Activated CD8-positive, alpha-beta T cell treated with anti-CD3 and anti-CD28 coated beads for 36 hours (primary cell): ENCODE data around the gene CDC73. TPM values are rescaled to one million over a fixed set of nuclear protein-coding genes. Genes with fewer than 3 reads are reported as not detected.

Experiments
- ATAC-seq: fragments of 200-7000 bp; cut with Tn5 transposase; one replicate; pipeline ENCODE4 v1.10.0; 2021; ENCODE audit warnings: mild to moderate bottlenecking, moderate library complexity
- CTCF ChIA-PET: fragments of 350-600 bp; sonication (Branson Sonifier 250); formaldehyde crosslinking; loops from one replicate; lab custom pipeline; 2021; ENCODE audit warnings: antibody characterized with exemption; lab: Charles Lee
- POLR2A ChIA-PET: fragments of 350-600 bp; sonication (Branson Sonifier 250); formaldehyde crosslinking; loops from one replicate; lab custom pipeline; 2021; ENCODE audit warnings: antibody characterized with exemption; lab: Charles Lee
- DNase-seq: peaks from one replicate; pipeline ENCODE4 v3.0.0-alpha.2; 2020
- H3K27ac Mint-ChIP-seq: one replicate; pipeline ENCODE4 v1.8.0; 2021; ENCODE audit warnings: mild to moderate bottlenecking, mixed read lengths
- H3K27me3 Mint-ChIP-seq: one replicate; pipeline ENCODE4 v1.8.0; 2021; ENCODE audit warnings: mixed read lengths
- H3K36me3 Mint-ChIP-seq: one replicate; pipeline ENCODE4 v1.8.0; 2021; ENCODE audit warnings: low read depth, mixed read lengths
- H3K4me1 Mint-ChIP-seq: one replicate; pipeline ENCODE4 v1.8.0; 2021; ENCODE audit warnings: low read depth, mixed read lengths
- H3K4me3 Mint-ChIP-seq: one replicate; pipeline ENCODE4 v1.8.0; 2021; ENCODE audit warnings: mild to moderate bottlenecking, moderate library complexity, mixed read lengths
- H3K9me3 Mint-ChIP-seq: one replicate; pipeline ENCODE4 v1.8.0; 2021; ENCODE audit warnings: mixed read lengths
- intact Hi-C: fragments of 100-400 bp; cut with micrococcal nuclease; formaldehyde crosslinking; loops from one replicate; pipeline ENCODE4 v1.10.0; 2022
- total RNA-seq, 2 experiments: library from RNA; stranded (reverse); gene quantifications; one replicate each; pipeline ENCODE4 v1.2.3, GENCODE V29; 2021
- TF ChIP-seq, protein P1 (sequence below): fragments of 200-600 bp; IDR thresholded peaks from one replicate; pipeline ENCODE4 v1.8.0; 2022; ENCODE audit warnings: antibody characterized with exemption, mild to moderate bottlenecking

Gene CDC73
- total RNA-seq, 2 experiments from 2014 or later: 45.1 to 50.2 TPM

DNA sequence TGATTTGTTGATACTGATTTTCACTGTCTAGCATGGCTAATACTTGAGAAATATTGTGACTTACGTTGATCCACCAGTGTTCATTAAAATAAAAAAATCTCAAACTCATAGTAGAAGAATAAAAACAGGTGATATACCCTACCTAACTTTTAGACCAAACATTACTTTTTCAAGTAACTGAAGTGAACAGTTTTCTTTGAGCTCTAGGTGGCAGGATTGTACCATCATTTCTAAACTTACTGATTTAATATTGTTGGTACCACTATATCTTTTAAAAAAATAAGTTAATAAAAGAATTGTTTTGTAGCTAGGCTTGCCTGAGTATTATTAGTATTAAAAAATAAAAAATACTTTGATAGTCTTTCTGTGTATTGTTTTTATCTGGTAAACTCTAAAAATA lies 21.5 kb downstream of the CDC73 start:
- no peaks in the 10 kb centered on the region for H3K27me3 Mint-ChIP-seq
- ATAC-seq (no peak), DNase-seq (no peak)
- intact Hi-C loops: no loop called here
- H3K4me3 Mint-ChIP-seq: no peak overlapping the region
- peaks cover 19% of the 10 kb centered on the region for H3K4me1 Mint-ChIP-seq
- no peak overlapping the region for H3K27ac Mint-ChIP-seq
- ChIA-PET CTCF (interaction anchor here (1.3 to 1.6 kb wide), 3 partner anchors 9 to 1334 kb away, joined by 3 to 4 read pairs (median 4); partner anchors contain the start of gene CDC73), POLR2A (no interaction called here)
- H3K9me3 Mint-ChIP-seq: no peaks in the 10 kb centered on the region
- H3K36me3 Mint-ChIP-seq: peaks cover 36% of the 10 kb centered on the region
- TF ChIP-seq, protein P1, sequence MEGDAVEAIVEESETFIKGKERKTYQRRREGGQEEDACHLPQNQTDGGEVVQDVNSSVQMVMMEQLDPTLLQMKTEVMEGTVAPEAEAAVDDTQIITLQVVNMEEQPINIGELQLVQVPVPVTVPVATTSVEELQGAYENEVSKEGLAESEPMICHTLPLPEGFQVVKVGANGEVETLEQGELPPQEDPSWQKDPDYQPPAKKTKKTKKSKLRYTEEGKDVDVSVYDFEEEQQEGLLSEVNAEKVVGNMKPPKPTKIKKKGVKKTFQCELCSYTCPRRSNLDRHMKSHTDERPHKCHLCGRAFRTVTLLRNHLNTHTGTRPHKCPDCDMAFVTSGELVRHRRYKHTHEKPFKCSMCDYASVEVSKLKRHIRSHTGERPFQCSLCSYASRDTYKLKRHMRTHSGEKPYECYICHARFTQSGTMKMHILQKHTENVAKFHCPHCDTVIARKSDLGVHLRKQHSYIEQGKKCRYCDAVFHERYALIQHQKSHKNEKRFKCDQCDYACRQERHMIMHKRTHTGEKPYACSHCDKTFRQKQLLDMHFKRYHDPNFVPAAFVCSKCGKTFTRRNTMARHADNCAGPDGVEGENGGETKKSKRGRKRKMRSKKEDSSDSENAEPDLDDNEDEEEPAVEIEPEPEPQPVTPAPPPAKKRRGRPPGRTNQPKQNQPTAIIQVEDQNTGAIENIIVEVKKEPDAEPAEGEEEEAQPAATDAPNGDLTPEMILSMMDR: peak; percentile 39

DNA sequence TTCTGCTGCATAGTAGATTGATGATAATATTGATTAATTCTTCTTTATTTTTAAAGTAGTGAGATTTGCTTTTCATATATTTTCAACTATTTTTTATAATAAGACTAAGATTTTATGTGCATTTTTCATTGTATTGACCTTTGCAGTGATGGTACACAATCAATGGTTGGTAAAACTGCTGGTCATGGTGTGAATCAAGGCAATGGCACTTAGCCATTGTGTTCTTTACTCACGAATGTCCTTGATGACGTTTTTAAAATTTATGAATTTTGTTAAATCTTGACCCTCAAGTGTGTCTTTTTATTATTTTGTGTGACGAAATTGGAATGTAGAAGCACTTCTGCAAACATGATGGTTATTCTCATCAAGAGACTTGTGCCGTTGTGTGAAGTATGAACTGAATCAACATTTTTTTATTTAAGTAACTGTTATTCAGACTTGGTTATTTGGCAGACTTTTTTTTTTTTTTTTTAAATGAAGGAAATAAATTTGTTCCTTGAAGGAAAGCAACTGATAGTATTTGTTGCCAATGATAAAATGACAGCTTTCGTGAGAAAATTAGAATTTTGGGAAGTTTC lies 22.6 kb downstream of the CDC73 start:
- H3K4me3 Mint-ChIP-seq: no peak overlapping the region
- TF ChIP-seq, protein P1: no peak
- POLR2A ChIA-PET: no interaction called here
- DNase-seq: no peak
- no peak for ATAC-seq
- no peaks in the 10 kb centered on the region for H3K27me3 Mint-ChIP-seq
- H3K9me3 Mint-ChIP-seq: no peaks in the 10 kb centered on the region
- H3K36me3 Mint-ChIP-seq: peaks cover 34% of the 10 kb centered on the region
- CTCF ChIA-PET: interaction anchor here (1.4 kb wide), 1 partner anchor 1333 kb away, joined by 3 read pairs; no protein-coding TSS in a partner anchor
- H3K4me1 Mint-ChIP-seq: peaks cover 18% of the 10 kb centered on the region
- H3K27ac Mint-ChIP-seq: no peak overlapping the region
- intact Hi-C loops: no loop called here

DNA sequence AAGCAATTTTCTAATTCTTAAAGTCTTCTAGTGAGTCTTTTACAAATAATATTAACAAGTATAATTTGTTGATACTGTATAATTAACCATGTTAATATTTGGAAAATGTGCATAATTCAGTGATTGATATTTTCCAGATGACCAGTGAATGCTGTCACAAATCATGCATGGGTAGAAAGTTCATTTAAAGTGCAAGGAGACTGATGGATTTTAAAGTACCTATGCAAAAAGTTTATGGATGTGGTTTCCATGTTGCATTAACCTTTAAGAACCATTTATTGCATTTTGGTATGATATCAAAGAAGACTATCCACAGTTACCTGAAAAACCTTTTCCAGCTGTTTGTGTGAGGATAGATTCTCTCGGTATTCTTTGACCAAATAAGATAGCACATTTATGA lies 23.2 kb downstream of the CDC73 start:
- POLR2A ChIA-PET: no interaction called here
- intact Hi-C loops: no loop called here
- H3K27ac Mint-ChIP-seq: no peak overlapping the region

DNA sequence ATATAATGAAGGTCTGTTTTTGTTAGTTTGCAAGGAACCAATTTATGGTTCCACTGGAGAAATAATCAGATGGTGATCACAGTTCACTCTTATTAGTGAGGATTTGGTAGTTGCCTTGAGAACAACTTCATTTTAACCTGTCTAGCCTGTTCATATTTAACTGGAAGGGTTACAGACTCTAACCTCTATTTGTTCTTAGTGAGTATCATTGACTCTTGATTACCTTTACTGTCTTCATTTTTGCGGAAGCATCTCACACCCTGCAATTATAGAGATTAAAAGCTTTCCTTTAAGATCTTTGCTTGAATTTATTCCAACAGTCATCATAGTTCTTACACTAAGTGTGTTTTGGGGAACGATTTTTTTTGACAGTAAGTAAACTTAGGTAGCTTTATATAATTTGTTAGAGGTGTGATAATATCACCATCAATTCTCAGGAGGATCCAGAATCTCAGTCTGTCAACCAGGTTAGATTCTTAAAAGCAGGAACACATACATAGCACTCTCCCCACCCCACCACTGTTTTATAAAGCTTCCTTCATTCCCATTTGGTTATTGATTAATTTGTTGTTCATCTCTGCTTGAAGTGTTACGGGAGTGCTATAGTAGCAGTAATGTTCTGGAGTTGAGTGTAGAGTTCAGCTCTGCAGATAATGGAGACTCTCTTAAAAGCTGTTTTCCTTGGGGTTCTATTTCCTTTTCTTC lies 34.4 kb downstream of the CDC73 start:
- no peaks in the 10 kb centered on the region for H3K9me3 Mint-ChIP-seq
- H3K4me3 Mint-ChIP-seq: no peak overlapping the region
- H3K36me3 Mint-ChIP-seq: peaks cover 24% of the 10 kb centered on the region
- no peaks in the 10 kb centered on the region for H3K27me3 Mint-ChIP-seq
- ChIA-PET POLR2A (no interaction called here), CTCF (interaction anchor here (1.1 kb wide), 1 partner anchor 27 kb away, joined by 3 read pairs; no protein-coding TSS in a partner anchor)
- ATAC-seq: no peak
- TF ChIP-seq, protein P1: no peak
- intact Hi-C loops: no loop called here
- no peak overlapping the region for H3K27ac Mint-ChIP-seq
- peaks cover 29% of the 10 kb centered on the region for H3K4me1 Mint-ChIP-seq
- DNase-seq: no peak

More for the DNA sequence above, 23.2 kb downstream of the CDC73 start:
- Mint-ChIP-seq H3K4me1 (peaks cover 15% of the 10 kb centered on the region), H3K4me3 (no peak overlapping the region), H3K36me3 (peaks cover 29% of the 10 kb centered on the region), H3K27me3 (no peaks in the 10 kb centered on the region), H3K9me3 (no peaks in the 10 kb centered on the region)
- CTCF ChIA-PET: no interaction called here
- DNase-seq (no peak), ATAC-seq (no peak)
- TF ChIP-seq, protein P1: no peak

DNA sequence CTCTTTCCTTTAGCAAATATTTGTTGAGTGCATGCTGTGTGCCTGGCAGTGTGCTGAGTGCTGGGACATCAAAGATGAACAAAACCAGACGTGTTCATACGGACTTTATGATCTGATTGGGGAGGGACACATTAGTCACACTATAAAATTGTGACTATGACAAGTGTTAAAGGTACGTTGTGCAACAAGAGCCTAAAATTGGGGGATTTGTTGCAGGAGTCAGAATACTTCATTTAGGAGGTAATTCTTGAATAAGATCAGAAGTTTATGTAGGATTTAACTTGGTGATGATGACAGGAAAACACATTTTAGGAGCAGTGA lies 35.0 kb downstream of the CDC73 start:
- CTCF ChIA-PET: interaction anchor here (1.1 kb wide), 1 partner anchor 27 kb away, joined by 3 read pairs; no protein-coding TSS in a partner anchor
- H3K27me3 Mint-ChIP-seq: no peaks in the 10 kb centered on the region
- no peak for ATAC-seq
- DNase-seq: no peak
- H3K4me1 Mint-ChIP-seq: peaks cover 29% of the 10 kb centered on the region
- no peak overlapping the region for H3K27ac Mint-ChIP-seq
- H3K9me3 Mint-ChIP-seq: no peaks in the 10 kb centered on the region
- peaks cover 24% of the 10 kb centered on the region for H3K36me3 Mint-ChIP-seq
- intact Hi-C loops: no loop called here
- TF ChIP-seq, protein P1: no peak
- H3K4me3 Mint-ChIP-seq: no peak overlapping the region
- POLR2A ChIA-PET: no interaction called here
